ENCODE results near the gene PLEKHM2. TPM values are rescaled to one million over a fixed set of nuclear protein-coding genes. Genes with fewer than 3 reads are reported as not detected.
A peak's percentile ranks its signal among the peaks of the same experiment; 100 is the strongest.

Gene PLEKHM2
- total RNA-seq, 4 donors from 2014 or later, result 34.6 to 57.9 (median 42.4) TPM

GRCh38 chr1:15705184-15705566 is 21.1 kb downstream of the PLEKHM2 start:
- Histone ChIP-seq H3K27ac (peak overlapping the region in 3 of 4 donors; percentile 14 to 93 (median 78)), H3K4me1 (peaks cover 30 to 79% (median 32%) of the 10 kb centered on the region in 3 donors), H3K9me3 (no peaks in the 10 kb centered on the region), H3K4me3 (no peak overlapping the region), H3K27me3 (no peaks in the 10 kb centered on the region), H3K36me3 (peaks cover 0 to 17% (median 0%) of the 10 kb centered on the region in 3 donors)
- TF ChIP-seq POLR2A (IDR thresholded peaks at IDR 0.05) (no peak), CTCF (IDR thresholded peaks at IDR 0.05) (no peak)
- WGBS, 2 donors, result 85 to 89% methylated on average over 11 of the region's 11 CpGs
- no peak for DNase-seq
- intact Hi-C loops (cut with DNase I), result no loop called here

- no peak for DNase-seq
- Histone ChIP-seq H3K36me3 (peaks cover 0 to 17% (median 0%) of the 10 kb centered on the region in 3 donors), H3K4me1 (peaks cover 26 to 67% (median 26%) of the 10 kb centered on the region in 3 donors), H3K4me3 (no peak overlapping the region), H3K27me3 (no peaks in the 10 kb centered on the region), H3K27ac (no peak overlapping the region), H3K9me3 (no peaks in the 10 kb centered on the region)
- TF ChIP-seq POLR2A (IDR thresholded peaks at IDR 0.05), result no peak
- no peak for TF ChIP-seq CTCF (IDR thresholded peaks at IDR 0.05)
- WGBS, 2 donors, result 76 to 89% methylated on average over 6 to 7 of the region's 7 CpGs
- intact Hi-C loops (cut with DNase I), result no loop called here
Observed at GRCh38 chr1:15706751-15707150, 22.6 kb downstream of the PLEKHM2 start.

- H3K4me1 ChIP-seq, result peaks cover 22 to 61% (median 26%) of the 10 kb centered on the region in 3 donors
- no peaks in the 10 kb centered on the region for H3K9me3 ChIP-seq
- no peak overlapping the region for H3K4me3 ChIP-seq
- intact Hi-C loops (cut with DNase I), result no loop called here
- TF ChIP-seq CTCF (IDR thresholded peaks at IDR 0.05) (no peak), POLR2A (IDR thresholded peaks at IDR 0.05) (no peak)
- no peaks in the 10 kb centered on the region for H3K27me3 ChIP-seq
- H3K36me3 ChIP-seq, result peaks cover 0 to 17% (median 0%) of the 10 kb centered on the region in 3 donors
- H3K27ac ChIP-seq, result no peak overlapping the region
- WGBS, 2 donors, result 66 to 85% methylated on average over 6 to 7 of the region's 8 CpGs
- no peak for DNase-seq
Observed at GRCh38 chr1:15707239-15707925, 23.3 kb downstream of the PLEKHM2 start.

GRCh38 chr1:15708486-15709137 is 24.5 kb downstream of the PLEKHM2 start:
- peaks cover 0 to 17% (median 0%) of the 10 kb centered on the region in 3 donors for H3K36me3 ChIP-seq
- peaks cover 13 to 49% (median 17%) of the 10 kb centered on the region in 3 donors for H3K4me1 ChIP-seq
- H3K27ac ChIP-seq, result no peak overlapping the region
- no peaks in the 10 kb centered on the region for H3K27me3 ChIP-seq
- no peak for DNase-seq
- H3K9me3 ChIP-seq, result no peaks in the 10 kb centered on the region
- 79 to 92% methylated on average over 15 of the region's 15 CpGs for WGBS, 2 donors
- intact Hi-C loops (cut with DNase I), result no loop called here
- TF ChIP-seq POLR2A (IDR thresholded peaks at IDR 0.05) (no peak), CTCF (IDR thresholded peaks at IDR 0.05) (no peak)
- H3K4me3 ChIP-seq, result no peak overlapping the region

- Histone ChIP-seq H3K36me3 (peaks cover 0 to 17% (median 0%) of the 10 kb centered on the region in 3 donors), H3K4me1 (peaks cover 7 to 48% (median 17%) of the 10 kb centered on the region in 3 donors), H3K27me3 (no peaks in the 10 kb centered on the region), H3K9me3 (no peaks in the 10 kb centered on the region), H3K4me3 (no peak overlapping the region), H3K27ac (no peak overlapping the region)
- intact Hi-C loops (cut with DNase I), result no loop called here
- WGBS, 2 donors, result 86 to 90% methylated on average over 4 of the region's 4 CpGs
- TF ChIP-seq CTCF (IDR thresholded peaks at IDR 0.05) (no peak), POLR2A (IDR thresholded peaks at IDR 0.05) (no peak)
- DNase-seq, result no peak
Observed at GRCh38 chr1:15709226-15709625, 25.1 kb downstream of the PLEKHM2 start.
